ENCODE results near the gene NAA60. TPM values are rescaled to one million over a fixed set of nuclear protein-coding genes. Genes with fewer than 3 reads are reported as not detected.
"Not testable (repeated sequence)": the region's sequence is repeated elsewhere in the genome, so short reads cannot be mapped to it uniquely, and the experiment has no call there.

The NAA60 gene
- total and polyA plus RNA-seq, 12 donors, result 32.1 to 57.5 (median 37.7) TPM

- Histone ChIP-seq H3K27me3 (no peaks in the 10 kb centered on the region), H3K27ac (no peak overlapping the region), H3K4me1 (peaks cover 2 to 40% (median 12%) of the 10 kb centered on the region in 9 donors), H3K36me3 (no peaks in the 10 kb centered on the region), H3K9me3 (no peaks in the 10 kb centered on the region), H3K4me3 (no peak overlapping the region)
- 96 to 97% methylated on average over 16 of the region's 16 CpGs for WGBS, 2 donors
- DNase-seq, result no peak
- TF ChIP-seq CTCF (IDR thresholded peaks at IDR 0.05), result no peak
- intact Hi-C loops (cut with DNase I), result loop anchor here in 3 of 10 donors (10.0 kb wide), 3 partner anchors 64 to 314 kb away; partner anchors contain the start of gene OR1F1 (in 1 of the 3)
- no peak for ATAC-seq
Observed at GRCh38 chr16:3498988-3499387, 55.5 kb downstream of the NAA60 start.

GRCh38 chr16:3501412-3501761 lies 57.9 kb downstream of the NAA60 start:
- H3K27me3 ChIP-seq, DNase-seq, H3K9me3 ChIP-seq, ATAC-seq: not testable (repeated sequence)
- 13 to 17% methylated on average over 24 of the region's 24 CpGs for WGBS, 2 donors
- intact Hi-C loops (cut with DNase I), result loop anchor here in 7 of 10 donors (2.0 to 10.0 kb wide), 8 partner anchors 44 to 347 kb away; partner anchors contain the start of genes TIGD7 (in 2 of the 7), ZNF174 (in 2 of the 7), ZNF75A (in 2 of the 7) and ZSCAN32 (in 2 of the 7)
- Histone ChIP-seq H3K27ac (peak overlapping the region; percentile 32 to 85 (median 65)), H3K4me1 (peaks cover 2 to 47% (median 12%) of the 10 kb centered on the region in 9 donors), H3K4me3 (peak overlapping the region; percentile 54 to 95 (median 80)), H3K36me3 (peaks cover 0 to 18% (median 5%) of the 10 kb centered on the region in 9 donors)

GRCh38 chr16:3501783-3502400 lies 58.4 kb downstream of the NAA60 start:
- no peaks in the 10 kb centered on the region for H3K27me3 ChIP-seq
- H3K9me3 ChIP-seq, result no peaks in the 10 kb centered on the region
- WGBS, 2 donors, result 77 to 83% methylated on average over 22 of the region's 22 CpGs
- no peak for ATAC-seq
- intact Hi-C loops (cut with DNase I), result loop anchor here in 7 of 10 donors (2.0 to 10.0 kb wide), 8 partner anchors 45 to 347 kb away; partner anchors contain the start of genes TIGD7 (in 2 of the 7), ZNF174 (in 2 of the 7), ZNF75A (in 2 of the 7) and ZSCAN32 (in 2 of the 7)
- H3K4me3 ChIP-seq, result peak overlapping the region; percentile 54 to 95 (median 80)
- H3K4me1 ChIP-seq, result peaks cover 2 to 47% (median 12%) of the 10 kb centered on the region in 9 donors
- H3K27ac ChIP-seq, result peak overlapping the region in 4 of 10 donors; percentile 32 to 85 (median 58)
- TF ChIP-seq CTCF (IDR thresholded peaks at IDR 0.05), result no peak
- DNase-seq, result no peak
- peaks cover 0 to 23% (median 9%) of the 10 kb centered on the region in 9 donors for H3K36me3 ChIP-seq

- no peaks in the 10 kb centered on the region for H3K9me3 ChIP-seq
- no peak for TF ChIP-seq CTCF (IDR thresholded peaks at IDR 0.05)
- H3K4me3 ChIP-seq, result no peak overlapping the region
- DNase-seq (no peak), ATAC-seq (no peak)
- peaks cover 2 to 47% (median 12%) of the 10 kb centered on the region in 9 donors for H3K4me1 ChIP-seq
- peak overlapping the region in 1 of 10 donors; percentile 73 for H3K27ac ChIP-seq
- H3K27me3 ChIP-seq, result no peaks in the 10 kb centered on the region
- intact Hi-C loops (cut with DNase I), result loop anchor here in 6 of 10 donors (5.0 to 10.0 kb wide), 7 partner anchors 46 to 349 kb away; partner anchors contain the start of genes TIGD7 (in 2 of the 6), ZNF75A (in 2 of the 6), ZNF174 (in 1 of the 6) and ZSCAN32 (in 1 of the 6)
- peaks cover 0 to 39% (median 20%) of the 10 kb centered on the region in 9 donors for H3K36me3 ChIP-seq
- 84 to 85% methylated on average over 6 of the region's 6 CpGs for WGBS, 2 donors
Observed at GRCh38 chr16:3503523-3503922, 60.0 kb downstream of the NAA60 start.
